Parathyroid adenoma (tissue), 2 donors: ENCODE results near the gene ARHGAP29.
A peak's percentile ranks its signal among the peaks of the same experiment; 100 is the strongest.

Experiments
- H2AFZ ChIP-seq: fragments of 300-600 bp; sonication (generic); one replicate; pipeline ENCODE4 v1.7.0; 2017; ENCODE audit warnings: antibody characterized with exemption, mild to moderate bottlenecking
- H3K27ac ChIP-seq: fragments of 300-600 bp; sonication (generic); one replicate; pipeline ENCODE4 v1.7.0; 2017
- H3K27me3 ChIP-seq: fragments of 300-600 bp; sonication (generic); one replicate; pipeline ENCODE4 v1.7.0; 2017; ENCODE audit warnings: low read length; ENCODE audit not compliant: control insufficient read depth, insufficient read depth
- H3K36me3 ChIP-seq: fragments of 300-600 bp; sonication (generic); one replicate; pipeline ENCODE4 v1.7.0; 2017; ENCODE audit warnings: low read length; ENCODE audit not compliant: control insufficient read depth, insufficient read depth
- H3K4me1 ChIP-seq: fragments of 300-600 bp; sonication (generic); one replicate; pipeline ENCODE4 v1.7.0; 2017; ENCODE audit warnings: control low read depth
- H3K4me2 ChIP-seq: fragments of 300-600 bp; sonication (generic); one replicate; pipeline ENCODE4 v1.7.0; 2017; ENCODE audit warnings: low read length
- H3K4me3 ChIP-seq: fragments of 300-600 bp; sonication (generic); one replicate; pipeline ENCODE4 v1.7.0; 2017; ENCODE audit warnings: low read depth, low read length
- H3K79me2 ChIP-seq: fragments of 300-600 bp; sonication (generic); one replicate; pipeline ENCODE4 v1.7.0; 2017; ENCODE audit warnings: control low read depth
- H3K9ac ChIP-seq: fragments of 300-600 bp; sonication (generic); one replicate; pipeline ENCODE4 v1.7.0; 2017; ENCODE audit warnings: mild to moderate bottlenecking
- H3K9me3 ChIP-seq: fragments of 300-600 bp; sonication (generic); one replicate; pipeline ENCODE4 v1.7.0; 2017; ENCODE audit warnings: low read length; ENCODE audit not compliant: control insufficient read depth
- TF ChIP-seq, protein P1 (sequence below): fragments of 300-600 bp; sonication (generic); IDR thresholded peaks from one replicate; pipeline ENCODE4 v1.7.0; 2017; ENCODE audit warnings: antibody characterized with exemption, mild to moderate bottlenecking
- donor health status: primary hyperparathyroidism.

The ARHGAP29 gene

DNA sequence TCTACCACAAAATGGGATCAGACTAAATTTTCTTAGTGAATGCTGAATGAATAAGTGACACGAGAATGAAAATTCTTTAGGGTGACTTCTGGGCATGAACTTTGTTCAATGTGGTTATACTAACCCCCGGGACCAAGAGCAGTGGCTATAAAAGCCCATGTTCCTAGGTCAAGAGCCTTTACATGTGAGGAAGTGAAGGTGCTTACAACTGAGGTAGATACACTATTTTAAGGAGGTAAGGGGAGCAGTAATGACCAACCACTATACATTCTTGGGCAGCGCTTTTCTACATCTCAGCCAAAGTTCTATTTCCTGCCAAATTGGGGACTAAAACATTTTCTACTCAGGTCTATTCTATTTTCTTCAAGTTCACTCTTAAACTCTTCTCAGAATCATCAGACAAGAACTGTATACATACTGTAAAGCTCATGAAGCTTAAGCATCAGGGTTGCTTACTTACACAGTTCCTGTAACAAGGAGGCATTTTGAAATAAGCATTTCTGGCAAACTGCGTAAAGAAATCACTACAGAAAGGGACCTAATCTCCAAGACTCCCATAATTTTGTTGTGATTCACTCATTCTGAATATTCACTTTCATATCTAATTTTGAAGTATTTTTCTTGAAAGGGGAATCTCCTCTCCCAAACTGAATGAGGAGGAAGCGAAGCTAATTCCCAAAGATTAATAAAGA is 8.5 kb upstream of the ARHGAP29 start:
- TF ChIP-seq, protein P1, sequence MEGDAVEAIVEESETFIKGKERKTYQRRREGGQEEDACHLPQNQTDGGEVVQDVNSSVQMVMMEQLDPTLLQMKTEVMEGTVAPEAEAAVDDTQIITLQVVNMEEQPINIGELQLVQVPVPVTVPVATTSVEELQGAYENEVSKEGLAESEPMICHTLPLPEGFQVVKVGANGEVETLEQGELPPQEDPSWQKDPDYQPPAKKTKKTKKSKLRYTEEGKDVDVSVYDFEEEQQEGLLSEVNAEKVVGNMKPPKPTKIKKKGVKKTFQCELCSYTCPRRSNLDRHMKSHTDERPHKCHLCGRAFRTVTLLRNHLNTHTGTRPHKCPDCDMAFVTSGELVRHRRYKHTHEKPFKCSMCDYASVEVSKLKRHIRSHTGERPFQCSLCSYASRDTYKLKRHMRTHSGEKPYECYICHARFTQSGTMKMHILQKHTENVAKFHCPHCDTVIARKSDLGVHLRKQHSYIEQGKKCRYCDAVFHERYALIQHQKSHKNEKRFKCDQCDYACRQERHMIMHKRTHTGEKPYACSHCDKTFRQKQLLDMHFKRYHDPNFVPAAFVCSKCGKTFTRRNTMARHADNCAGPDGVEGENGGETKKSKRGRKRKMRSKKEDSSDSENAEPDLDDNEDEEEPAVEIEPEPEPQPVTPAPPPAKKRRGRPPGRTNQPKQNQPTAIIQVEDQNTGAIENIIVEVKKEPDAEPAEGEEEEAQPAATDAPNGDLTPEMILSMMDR, result no peak
- no peaks in the 10 kb centered on the region for H3K9me3 ChIP-seq
- H3K4me2 ChIP-seq, result no peak overlapping the region
- H3K4me1 ChIP-seq, result peaks cover 2% of the 10 kb centered on the region
- no peaks in the 10 kb centered on the region for H3K36me3 ChIP-seq
- H2AFZ ChIP-seq, result no peak overlapping the region
- peak overlapping the region; percentile 59 for H3K4me3 ChIP-seq
- no peaks in the 10 kb centered on the region for H3K79me2 ChIP-seq
- peak overlapping the region; percentile 70 for H3K27ac ChIP-seq
- no peaks in the 10 kb centered on the region for H3K27me3 ChIP-seq
- no peak overlapping the region for H3K9ac ChIP-seq

DNA sequence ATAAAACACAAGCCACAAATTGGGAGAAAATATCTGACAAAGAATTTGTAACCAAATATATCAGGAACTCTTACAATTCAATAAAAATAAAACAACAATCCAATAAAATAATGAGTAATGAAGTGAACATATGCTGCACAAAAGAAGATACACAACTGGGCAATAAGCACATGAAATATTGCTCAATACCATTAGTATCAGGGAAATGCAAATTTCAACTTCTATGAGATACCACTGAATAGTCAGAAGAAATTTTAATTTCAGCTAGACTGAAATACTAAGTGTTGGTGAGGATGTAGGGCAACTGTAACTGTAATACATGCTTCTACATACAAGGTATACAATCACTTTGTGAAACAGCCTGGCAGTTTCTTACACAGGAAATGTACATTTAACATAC is 7.4 kb upstream of the ARHGAP29 start:
- H3K27ac ChIP-seq, result no peak overlapping the region
- no peaks in the 10 kb centered on the region for H3K27me3 ChIP-seq
- H3K79me2 ChIP-seq, result no peaks in the 10 kb centered on the region
- H3K36me3 ChIP-seq, result no peaks in the 10 kb centered on the region
- no peak overlapping the region for H2AFZ ChIP-seq
- no peak overlapping the region for H3K9ac ChIP-seq
- no peak overlapping the region for H3K4me2 ChIP-seq
- H3K4me1 ChIP-seq, result peaks cover 2% of the 10 kb centered on the region
- H3K9me3 ChIP-seq, result no peaks in the 10 kb centered on the region
- H3K4me3 ChIP-seq, result no peak overlapping the region
- TF ChIP-seq, protein P1, result no peak

DNA sequence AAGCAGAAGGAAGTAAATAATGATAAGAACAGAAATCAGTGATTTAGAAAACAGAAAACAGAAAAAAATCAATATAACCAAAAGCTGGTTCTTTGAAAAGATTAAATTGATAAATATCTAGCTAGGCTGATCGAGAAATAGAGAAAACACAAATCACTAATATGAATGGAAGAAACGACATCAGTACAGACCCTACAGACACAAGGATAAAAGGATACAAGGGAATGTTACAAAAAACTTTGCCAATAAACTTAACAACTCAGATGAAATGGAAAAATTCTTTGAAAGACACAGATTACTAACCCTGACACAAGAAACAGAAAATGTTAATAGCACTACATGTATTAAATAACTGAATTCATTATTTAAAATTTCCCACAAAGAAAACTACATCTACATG is 6.3 kb upstream of the ARHGAP29 start:
- peaks cover 2% of the 10 kb centered on the region for H3K4me1 ChIP-seq
- H3K4me3 ChIP-seq, result no peak overlapping the region
- no peaks in the 10 kb centered on the region for H3K36me3 ChIP-seq
- H3K79me2 ChIP-seq, result no peaks in the 10 kb centered on the region
- H3K9me3 ChIP-seq, result no peaks in the 10 kb centered on the region
- no peak overlapping the region for H3K9ac ChIP-seq
- H3K27ac ChIP-seq, result no peak overlapping the region
- no peak overlapping the region for H2AFZ ChIP-seq
- no peaks in the 10 kb centered on the region for H3K27me3 ChIP-seq
- H3K4me2 ChIP-seq, result no peak overlapping the region
- TF ChIP-seq, protein P1, result no peak

DNA sequence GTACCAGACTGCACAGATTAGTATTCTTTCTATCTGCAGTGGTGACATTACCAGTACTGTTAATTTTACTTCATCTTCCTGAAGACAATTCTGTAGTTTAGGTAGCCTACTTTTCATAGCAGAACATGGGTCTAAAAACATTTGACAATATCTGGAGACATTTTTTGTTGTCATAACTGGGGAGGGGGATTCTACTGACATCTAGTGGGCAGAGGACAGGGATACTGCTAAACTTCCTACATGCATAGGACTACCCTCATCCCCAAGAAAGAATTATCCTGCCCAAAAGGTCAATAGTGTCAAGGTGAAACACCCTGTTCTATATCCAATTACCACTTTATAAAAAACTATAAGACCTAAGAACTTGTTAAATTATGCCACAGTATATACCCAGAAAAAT is 3.4 kb upstream of the ARHGAP29 start:
- Histone ChIP-seq H3K4me2 (no peak overlapping the region), H2AFZ (no peak overlapping the region), H3K27ac (no peak overlapping the region), H3K4me1 (no peaks in the 10 kb centered on the region), H3K9me3 (no peaks in the 10 kb centered on the region), H3K9ac (no peak overlapping the region), H3K79me2 (peaks cover 2% of the 10 kb centered on the region), H3K4me3 (no peak overlapping the region), H3K27me3 (no peaks in the 10 kb centered on the region), H3K36me3 (no peaks in the 10 kb centered on the region)
- TF ChIP-seq, protein P1, result peak; percentile 26

DNA sequence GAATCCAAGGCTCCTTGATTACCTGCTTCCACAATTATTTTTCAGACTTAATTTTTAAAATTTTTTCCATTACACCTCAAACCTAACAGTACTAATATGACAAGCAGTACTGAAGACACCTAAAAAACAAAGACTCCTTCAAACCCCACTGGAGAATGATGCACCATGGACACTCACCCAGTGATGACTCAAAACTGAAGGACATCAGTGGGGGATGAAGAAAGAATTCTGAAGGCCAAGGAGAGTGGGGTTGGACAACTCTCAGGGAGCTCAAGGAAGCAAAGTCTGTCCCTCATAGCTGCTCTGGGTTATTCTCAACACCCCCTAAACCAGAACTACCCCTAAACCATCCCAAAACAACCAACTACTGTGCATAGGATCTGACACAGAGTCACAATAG is 2.4 kb upstream of the ARHGAP29 start:
- no peaks in the 10 kb centered on the region for H3K4me1 ChIP-seq
- H2AFZ ChIP-seq, result no peak overlapping the region
- H3K27me3 ChIP-seq, result no peaks in the 10 kb centered on the region
- peaks cover 2% of the 10 kb centered on the region for H3K79me2 ChIP-seq
- TF ChIP-seq, protein P1, result no peak
- no peak overlapping the region for H3K27ac ChIP-seq
- H3K4me2 ChIP-seq, result no peak overlapping the region
- H3K9me3 ChIP-seq, result no peaks in the 10 kb centered on the region
- no peak overlapping the region for H3K4me3 ChIP-seq
- no peaks in the 10 kb centered on the region for H3K36me3 ChIP-seq
- H3K9ac ChIP-seq, result no peak overlapping the region
